ENCODE data around the gene FSHR. TPM values are rescaled to one million over a fixed set of nuclear protein-coding genes. Genes with fewer than 3 reads are reported as not detected.

Gene FSHR
- not detected in 2 replicates for total RNA-seq

GRCh38 chr2:49154140-49154539, at the start of gene FSHR:
Gene FSHR, minus strand, starts transcription at chr2:49154515. Its CDS starts 98 bp downstream, at chr2:49154417.

All from cardiac ventricle fibroblast (primary cell).